Panc1 (cell line): Measurements from ENCODE around the gene ATP2B1.

ENCODE experiments used
- CTCF ChIP-seq: fragments of 450-650 bp; IDR thresholded peaks from 2 replicates; pipeline ENCODE4 v1.5.1; 2017; ENCODE audit warnings: mild to moderate bottlenecking
- POLR2AphosphoS5 ChIP-seq: IDR thresholded peaks from 2 replicates; pipeline ENCODE4 v1.6.1; 2012; ENCODE audit warnings: mild to moderate bottlenecking, low read depth, low read length, moderate library complexity

- TF ChIP-seq CTCF (no peak), POLR2AphosphoS5 (no peak)
Observed at GRCh38 chr12:89731089-89731488, 22.5 kb upstream of the ATP2B1 start.
